SK-N-SH (cell line): Measurements from ENCODE around the gene CFAP20. TPM values are rescaled to one million over a fixed set of nuclear protein-coding genes. Genes with fewer than 3 reads are reported as not detected.

Source experiments
- CTCF ChIA-PET: fragments of 300-600, 350-600 bp; formaldehyde crosslinking; extraction: SDS; loops from one replicate; lab custom pipeline; 2021; lab: Yijun Ruan, JAX
- POLR2A ChIA-PET: fragments of 350-600 bp; sonication (Branson Sonifier 250); formaldehyde crosslinking; extraction: SDS; loops from one replicate; lab custom pipeline; 2020; ENCODE audit warnings: antibody characterized with exemption, inconsistent platforms; lab: Yijun Ruan, JAX
- DNase-seq: peaks from one replicate; pipeline ENCODE4 v3.0.0; 2012
- H2AFZ ChIP-seq: fragments of 200-600 bp; sonication (generic); 2 replicates; pipeline ENCODE4 v1.8.1; 2016; ENCODE audit warnings: antibody characterized with exemption, mild to moderate bottlenecking, low read depth
- H3F3A ChIP-seq: fragments of 200-600 bp; sonication (generic); replicated peaks from 2 replicates; pipeline ENCODE3; 2016; ENCODE audit warnings: antibody characterized with exemption, mild to moderate bottlenecking; ENCODE audit not compliant: insufficient read depth
- H3K27ac ChIP-seq, 2 experiments: fragments of 200-500 bp in 1 of 2; fragments of 200-600 bp in 1 of 2; sonication (Bioruptor generic) in 1 of 2; sonication (generic), shearing (Covaris generic) in 1 of 2; 2 replicates each; pipeline versions ENCODE4 v1.5.1 to v1.6.1; 2014 to 2016; ENCODE audit warnings: low read depth in 2 of 2, inconsistent platforms in 1 of 2, low read length in 1 of 2, mild to moderate bottlenecking in 1 of 2, mixed read lengths in 1 of 2
- H3K27me3 ChIP-seq: fragments of 200-600 bp; sonication (generic), shearing (Covaris generic); 2 replicates; pipeline ENCODE4 v1.6.1; 2016; ENCODE audit warnings: mixed run types; ENCODE audit not compliant: insufficient read depth
- H3K36me3 ChIP-seq, 2 experiments: fragments of 200-500 bp in 1 of 2; fragments of 200-600 bp in 1 of 2; sonication (Bioruptor generic) in 1 of 2; sonication (generic) in 1 of 2; replicated peaks in 1 of 2; 2 replicates each; pipeline versions ENCODE3 to v1.5.1; 2014 to 2016; ENCODE audit warnings: low read length in 1 of 2, mild to moderate bottlenecking in 1 of 2; ENCODE audit not compliant: insufficient read depth in 2 of 2, control insufficient read depth in 1 of 2
- H3K4me1 ChIP-seq, 2 experiments: fragments of 200-500 bp in 1 of 2; fragments of 200-600 bp in 1 of 2; sonication (Bioruptor generic) in 1 of 2; sonication (generic), shearing (Covaris generic) in 1 of 2; 2 replicates each; pipeline versions ENCODE4 v1.5.1 to v1.6.1; 2014 to 2016; ENCODE audit warnings: low read depth in 1 of 2, low read length in 1 of 2, mixed run types in 1 of 2; ENCODE audit not compliant: insufficient read depth in 2 of 2, control insufficient read depth in 1 of 2
- H3K4me2 ChIP-seq: fragments of 200-600 bp; sonication (generic), shearing (Covaris generic); 2 replicates; pipeline ENCODE4 v1.6.1; 2017; ENCODE audit warnings: mixed run types
- H3K4me3 ChIP-seq, 2 experiments: fragments of 200-500 bp in 1 of 2; fragments of 200-600 bp in 1 of 2; sonication (Bioruptor generic) in 1 of 2; sonication (generic), shearing (Covaris generic) in 1 of 2; 2 replicates each; pipeline versions ENCODE4 v1.5.1 to v1.8.1; 2014 to 2016; ENCODE audit warnings: low read depth in 2 of 2, inconsistent platforms in 1 of 2, low read length in 1 of 2, mild to moderate bottlenecking in 1 of 2, mixed read lengths in 1 of 2, moderate library complexity in 1 of 2
- H3K79me2 ChIP-seq: fragments of 200-600 bp; sonication (generic); 2 replicates; pipeline ENCODE4 v1.8.1; 2017; ENCODE audit warnings: mild to moderate bottlenecking; ENCODE audit not compliant: insufficient read depth
- H3K9ac ChIP-seq: fragments of 200-600 bp; sonication (generic); 2 replicates; pipeline ENCODE4 v1.6.1; 2017; ENCODE audit warnings: mixed run types
- H3K9me2 ChIP-seq: fragments of 200-600 bp; sonication (generic); 2 replicates; pipeline ENCODE4 v1.6.1; 2017; ENCODE audit warnings: mixed run types
- H3K9me3 ChIP-seq: fragments of 200-600 bp; sonication (generic); 2 replicates; pipeline ENCODE4 v1.6.1; 2017; ENCODE audit warnings: mixed run types, mild to moderate bottlenecking, moderate library complexity
- H4K20me1 ChIP-seq: fragments of 200-600 bp; sonication (generic); 2 replicates; pipeline ENCODE4 v1.6.1; 2017; ENCODE audit warnings: mild to moderate bottlenecking, mixed run types; ENCODE audit not compliant: insufficient read depth
- FOSL2 ChIP-seq: IDR thresholded peaks from 2 replicates; pipeline ENCODE4 v1.4.0; 2012; ENCODE audit warnings: low read depth, mild to moderate bottlenecking, moderate library complexity, borderline replicate concordance
- NRF1 ChIP-seq: IDR thresholded peaks from 2 replicates; pipeline ENCODE4 v1.6.1; 2012; ENCODE audit warnings: low read depth, mild to moderate bottlenecking, low read length
- WGBS: methylation state at CpG from one replicate; pipeline ENCODE4 v1.1.6; 2017; ENCODE audit warnings: low lambda C conversion rate; 5-methylcytosine and 5-hydroxymethylcytosine counted together
- polyA plus RNA-seq, 3 experiments: library from polyadenylated mRNA; depleted of rRNA; stranded (reverse); fragments of >200 nt; gene quantifications; 2 replicates each; pipeline ENCODE4 v1.2.3, GENCODE V29; 2012
- TF ChIP-seq, protein P1 (sequence below): IDR thresholded peaks from 2 replicates; pipeline ENCODE4 v1.6.1; 2012; ENCODE audit warnings: mild to moderate bottlenecking, low read depth, low read length, moderate library complexity
- TF ChIP-seq, protein P2 (sequence below): fragments of 200-600 bp; sonication (generic); IDR thresholded peaks from 2 replicates; pipeline ENCODE4 v1.6.1; 2017; ENCODE audit warnings: antibody characterized with exemption, mild to moderate bottlenecking, moderate library complexity

The CFAP20 gene
- polyA plus RNA-seq, 1 of the 3 experiments (the other 2 are of a cell fraction): 61.6 TPM

DNA sequence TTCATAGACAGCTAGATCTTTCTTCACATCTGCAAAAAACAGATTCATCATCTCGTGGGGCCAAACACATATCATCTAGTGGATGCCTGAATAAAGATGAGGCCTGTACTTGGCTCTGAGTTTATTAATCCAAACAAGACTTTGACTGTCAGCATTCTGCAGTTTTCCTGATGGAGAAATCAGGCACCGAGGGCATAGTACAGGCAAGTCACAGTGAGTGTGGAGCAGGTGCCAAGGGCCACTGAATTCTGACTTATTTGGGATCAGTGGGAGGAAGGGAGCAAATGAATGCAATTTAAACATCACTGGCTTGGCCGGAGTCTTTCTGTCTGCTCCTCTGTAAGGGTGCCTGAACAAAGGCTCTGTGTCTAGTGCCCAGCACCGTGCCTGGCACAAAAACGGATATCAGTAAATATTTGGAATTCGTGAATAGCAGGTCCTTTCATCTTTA lies 975 bp downstream of the CFAP20 start:
- H3K27ac ChIP-seq: peak overlapping the region in 1 of 2 experiments; percentile 94; a peak in 2 of 4 replicates
- no peaks in the 10 kb centered on the region for H3K36me3 ChIP-seq
- peaks cover 49% of the 10 kb centered on the region for H4K20me1 ChIP-seq
- H2AFZ ChIP-seq: no peak overlapping the region
- TF ChIP-seq NRF1 (no peak), FOSL2 (no peak)
- H3K79me2 ChIP-seq: peaks cover 57% of the 10 kb centered on the region
- H3K4me1 ChIP-seq: peaks cover 11 to 34% of the 10 kb centered on the region in 2 experiments; a peak in 3 of 4 replicates
- ChIA-PET POLR2A (interaction anchor here (1.0 to 1.5 kb wide), 3 partner anchors 18 to 107 kb away, joined by 3 to 4 read pairs (median 3); no protein-coding TSS in a partner anchor), CTCF (interaction anchor here (0.7 to 6.5 kb wide), 13 partner anchors 11 to 229 kb away, joined by 3 to 91 read pairs (median 6); partner anchors contain the start of gene MMP15)
- H3K4me3 ChIP-seq: peak overlapping the region; percentile 90 to 92
- H3K9ac ChIP-seq: peak overlapping the region; percentile 92
- H3K4me2 ChIP-seq: peak overlapping the region; percentile 78
- DNase-seq: no peak
- H3K9me3 ChIP-seq: no peaks in the 10 kb centered on the region
- H3K9me2 ChIP-seq: no peaks in the 10 kb centered on the region
- peaks cover 7% of the 10 kb centered on the region for H3F3A ChIP-seq
- WGBS: 4% methylated on average over 6 of the region's 6 CpGs
- no peaks in the 10 kb centered on the region for H3K27me3 ChIP-seq

DNA sequence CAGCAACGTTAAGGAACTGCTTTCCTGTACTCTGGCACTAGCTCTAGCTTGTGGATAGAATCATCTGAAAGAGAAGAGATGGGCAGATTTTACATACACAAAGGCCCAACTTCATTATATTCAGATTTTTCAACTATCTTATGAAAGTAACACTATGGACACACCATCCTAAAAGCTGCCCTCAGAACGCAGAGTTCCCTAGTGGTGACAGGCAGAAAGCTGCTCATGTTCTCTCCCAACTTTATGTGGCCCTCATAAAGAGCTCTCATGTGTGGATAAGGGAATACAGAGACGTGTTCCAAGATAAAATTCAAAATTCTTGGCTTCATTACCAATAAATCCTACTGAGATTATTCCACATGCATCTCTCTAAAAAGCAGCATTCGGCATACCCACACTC lies 1.5 kb downstream of the CFAP20 start:
- CTCF ChIA-PET: interaction anchor here (0.7 to 6.5 kb wide), 14 partner anchors 10 to 537 kb away, joined by 3 to 91 read pairs (median 5); partner anchors contain the start of gene MMP15
- peaks cover 7% of the 10 kb centered on the region for H3F3A ChIP-seq
- H3K36me3 ChIP-seq: no peaks in the 10 kb centered on the region
- H3K9me3 ChIP-seq: no peaks in the 10 kb centered on the region
- H3K4me2 ChIP-seq: peak overlapping the region; percentile 78
- H3K9ac ChIP-seq: peak overlapping the region; percentile 92; the same call in 1 of the 2 replicates
- H3K9me2 ChIP-seq: no peaks in the 10 kb centered on the region
- TF ChIP-seq, protein P1, sequence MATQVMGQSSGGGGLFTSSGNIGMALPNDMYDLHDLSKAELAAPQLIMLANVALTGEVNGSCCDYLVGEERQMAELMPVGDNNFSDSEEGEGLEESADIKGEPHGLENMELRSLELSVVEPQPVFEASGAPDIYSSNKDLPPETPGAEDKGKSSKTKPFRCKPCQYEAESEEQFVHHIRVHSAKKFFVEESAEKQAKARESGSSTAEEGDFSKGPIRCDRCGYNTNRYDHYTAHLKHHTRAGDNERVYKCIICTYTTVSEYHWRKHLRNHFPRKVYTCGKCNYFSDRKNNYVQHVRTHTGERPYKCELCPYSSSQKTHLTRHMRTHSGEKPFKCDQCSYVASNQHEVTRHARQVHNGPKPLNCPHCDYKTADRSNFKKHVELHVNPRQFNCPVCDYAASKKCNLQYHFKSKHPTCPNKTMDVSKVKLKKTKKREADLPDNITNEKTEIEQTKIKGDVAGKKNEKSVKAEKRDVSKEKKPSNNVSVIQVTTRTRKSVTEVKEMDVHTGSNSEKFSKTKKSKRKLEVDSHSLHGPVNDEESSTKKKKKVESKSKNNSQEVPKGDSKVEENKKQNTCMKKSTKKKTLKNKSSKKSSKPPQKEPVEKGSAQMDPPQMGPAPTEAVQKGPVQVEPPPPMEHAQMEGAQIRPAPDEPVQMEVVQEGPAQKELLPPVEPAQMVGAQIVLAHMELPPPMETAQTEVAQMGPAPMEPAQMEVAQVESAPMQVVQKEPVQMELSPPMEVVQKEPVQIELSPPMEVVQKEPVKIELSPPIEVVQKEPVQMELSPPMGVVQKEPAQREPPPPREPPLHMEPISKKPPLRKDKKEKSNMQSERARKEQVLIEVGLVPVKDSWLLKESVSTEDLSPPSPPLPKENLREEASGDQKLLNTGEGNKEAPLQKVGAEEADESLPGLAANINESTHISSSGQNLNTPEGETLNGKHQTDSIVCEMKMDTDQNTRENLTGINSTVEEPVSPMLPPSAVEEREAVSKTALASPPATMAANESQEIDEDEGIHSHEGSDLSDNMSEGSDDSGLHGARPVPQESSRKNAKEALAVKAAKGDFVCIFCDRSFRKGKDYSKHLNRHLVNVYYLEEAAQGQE: no peak
- TF ChIP-seq, protein P2, sequence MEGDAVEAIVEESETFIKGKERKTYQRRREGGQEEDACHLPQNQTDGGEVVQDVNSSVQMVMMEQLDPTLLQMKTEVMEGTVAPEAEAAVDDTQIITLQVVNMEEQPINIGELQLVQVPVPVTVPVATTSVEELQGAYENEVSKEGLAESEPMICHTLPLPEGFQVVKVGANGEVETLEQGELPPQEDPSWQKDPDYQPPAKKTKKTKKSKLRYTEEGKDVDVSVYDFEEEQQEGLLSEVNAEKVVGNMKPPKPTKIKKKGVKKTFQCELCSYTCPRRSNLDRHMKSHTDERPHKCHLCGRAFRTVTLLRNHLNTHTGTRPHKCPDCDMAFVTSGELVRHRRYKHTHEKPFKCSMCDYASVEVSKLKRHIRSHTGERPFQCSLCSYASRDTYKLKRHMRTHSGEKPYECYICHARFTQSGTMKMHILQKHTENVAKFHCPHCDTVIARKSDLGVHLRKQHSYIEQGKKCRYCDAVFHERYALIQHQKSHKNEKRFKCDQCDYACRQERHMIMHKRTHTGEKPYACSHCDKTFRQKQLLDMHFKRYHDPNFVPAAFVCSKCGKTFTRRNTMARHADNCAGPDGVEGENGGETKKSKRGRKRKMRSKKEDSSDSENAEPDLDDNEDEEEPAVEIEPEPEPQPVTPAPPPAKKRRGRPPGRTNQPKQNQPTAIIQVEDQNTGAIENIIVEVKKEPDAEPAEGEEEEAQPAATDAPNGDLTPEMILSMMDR: peak; percentile 39
- TF ChIP-seq, all 33 proteins: peak for 1
- peaks cover 11 to 34% of the 10 kb centered on the region in 2 experiments; a peak in 3 of 4 replicates for H3K4me1 ChIP-seq
- H3K27ac ChIP-seq: peak overlapping the region in 1 of 2 experiments; percentile 45; a peak in 1 of 4 replicates
- no peaks in the 10 kb centered on the region for H3K27me3 ChIP-seq
- H3K79me2 ChIP-seq: peaks cover 61% of the 10 kb centered on the region
- POLR2A ChIA-PET: interaction anchor here (1.0 to 1.4 kb wide), 2 partner anchors 92 to 106 kb away, joined by 3 to 4 read pairs; no protein-coding TSS in a partner anchor
- 36% methylated on average over 4 of the region's 4 CpGs for WGBS
- H4K20me1 ChIP-seq: peaks cover 53% of the 10 kb centered on the region
- no peak for DNase-seq
- no peak overlapping the region for H2AFZ ChIP-seq
- peak overlapping the region; percentile 90 to 92 for H3K4me3 ChIP-seq
